ENCODE measurements around the gene GPR65.

GPR65 gene

GRCh38 chr14:88039197-88039596 lies 34.3 kb downstream of the GPR65 start:
- H3K4me3 ChIP-seq (replicated peaks; ENCODE audit: insufficient read depth, low read length): no peak overlapping the region
- no peak for TF ChIP-seq CTCF (IDR thresholded peaks at IDR 0.05; ENCODE audit: insufficient read depth, low read length)
- no peak for TF ChIP-seq GABPA (IDR thresholded peaks at IDR 0.05; ENCODE audit: low read depth)
- no peak for TF ChIP-seq REST (IDR thresholded peaks at IDR 0.05; ENCODE audit: insufficient replicate concordance, low read depth)
- no peak for TF ChIP-seq SPI1 (IDR thresholded peaks at IDR 0.05; ENCODE audit: borderline replicate concordance, low read depth)
- no peak overlapping the region for H3K27ac ChIP-seq (replicated peaks)
- H3K27me3 ChIP-seq (ENCODE audit: insufficient read depth, poor library complexity, severe bottlenecking): peaks cover 3% of the 10 kb centered on the region
- DNase-seq (ENCODE audit: low read depth in 1 of 2, low spot score in 1 of 2): no peak

- DNase-seq (ENCODE audit: low read depth in 1 of 2, low spot score in 1 of 2): no peak
- Histone ChIP-seq H3K4me3 (replicated peaks; ENCODE audit: insufficient read depth, low read length) (no peak overlapping the region), H3K27me3 (ENCODE audit: insufficient read depth, poor library complexity, severe bottlenecking) (peaks cover 3% of the 10 kb centered on the region), H3K27ac (replicated peaks) (no peak overlapping the region)
- TF ChIP-seq SPI1 (IDR thresholded peaks at IDR 0.05; ENCODE audit: borderline replicate concordance, low read depth): no peak
- no peak for TF ChIP-seq REST (IDR thresholded peaks at IDR 0.05; ENCODE audit: insufficient replicate concordance, low read depth)
- TF ChIP-seq CTCF (IDR thresholded peaks at IDR 0.05; ENCODE audit: insufficient read depth, low read length): no peak
- no peak for TF ChIP-seq POLR2AphosphoS5 (IDR thresholded peaks at IDR 0.05; ENCODE audit: low read depth)
- no peak for TF ChIP-seq GABPA (IDR thresholded peaks at IDR 0.05; ENCODE audit: low read depth)
Measured at GRCh38 chr14:88040146-88040545, 35.2 kb downstream of the GPR65 start.

- no peak for DNase-seq (ENCODE audit: low read depth in 1 of 2, low spot score in 1 of 2)
- Histone ChIP-seq H3K27ac (replicated peaks) (no peak overlapping the region), H3K4me3 (replicated peaks; ENCODE audit: insufficient read depth, low read length) (no peak overlapping the region), H3K27me3 (ENCODE audit: insufficient read depth, poor library complexity, severe bottlenecking) (peaks cover 3% of the 10 kb centered on the region)
- TF ChIP-seq GABPA (IDR thresholded peaks at IDR 0.05; ENCODE audit: low read depth): no peak
- TF ChIP-seq POLR2AphosphoS5 (IDR thresholded peaks at IDR 0.05; ENCODE audit: low read depth): no peak
- no peak for TF ChIP-seq SPI1 (IDR thresholded peaks at IDR 0.05; ENCODE audit: borderline replicate concordance, low read depth)
- no peak for TF ChIP-seq CTCF (IDR thresholded peaks at IDR 0.05; ENCODE audit: insufficient read depth, low read length)
- no peak for TF ChIP-seq REST (IDR thresholded peaks at IDR 0.05; ENCODE audit: insufficient replicate concordance, low read depth)
Measured at GRCh38 chr14:88043529-88044443, 38.9 kb downstream of the GPR65 start.
